ENCODE measurements around the gene NAALADL2. TPM values are rescaled to one million over a fixed set of nuclear protein-coding genes. Genes with fewer than 3 reads are reported as not detected.

The NAALADL2 gene
- total and polyA plus RNA-seq, 2 of the 4 experiments (the other 2 are of a cell fraction): 3.8 to 19.2 TPM

DNA sequence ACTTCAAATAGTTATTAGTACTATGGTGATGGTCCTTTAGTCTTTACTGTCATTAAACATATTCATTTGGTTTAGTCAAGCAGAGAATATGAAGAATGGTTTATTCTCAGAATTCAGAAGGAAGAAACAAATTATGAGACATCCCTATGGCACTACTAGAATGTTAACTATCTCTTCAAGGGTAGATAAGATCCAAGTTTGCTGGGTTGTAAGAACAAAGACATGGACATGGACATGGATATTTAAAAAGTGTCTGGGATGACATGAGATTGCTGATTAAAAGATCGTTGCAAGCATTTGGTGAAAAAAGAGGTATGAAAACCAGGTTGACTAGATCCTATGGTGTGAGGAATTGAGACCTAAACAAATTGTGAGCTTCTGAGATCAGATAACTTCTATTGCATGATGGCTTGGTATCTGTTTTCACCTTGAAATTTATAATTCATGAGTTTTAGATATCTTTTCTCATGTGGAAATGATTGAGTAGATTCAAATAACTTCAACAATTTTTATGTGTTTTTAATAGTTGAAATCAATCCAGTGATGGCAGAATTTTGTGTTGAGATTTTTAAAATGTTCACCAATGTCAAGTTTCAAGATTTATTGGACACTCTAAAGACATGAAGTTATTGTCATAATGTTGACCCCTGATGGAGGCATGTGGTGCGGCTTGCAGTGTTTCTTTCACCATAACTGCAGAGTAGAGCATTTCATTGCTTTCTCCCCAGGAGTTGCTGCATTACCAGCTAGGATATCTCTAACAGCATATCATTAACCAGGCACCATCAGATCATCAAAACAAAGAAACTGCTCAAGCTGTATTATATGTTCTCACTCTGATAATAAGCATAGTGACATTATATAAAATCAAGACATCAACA is 72.6 kb downstream of the NAALADL2 start:
- ATAC-seq (ENCODE audit: low read depth) (peak; percentile 83), DNase-seq (peak; percentile 40)
- Histone ChIP-seq H2BK15ac (ENCODE audit: low read depth, low read length) (peak overlapping the region; percentile 87; the same call in 2 of the 3 replicates), H2AFZ (replicated peaks; ENCODE audit: low read length, poor library complexity) (no peak overlapping the region), H2BK120ac (ENCODE audit: low read depth, low read length) (peak overlapping the region; percentile 86), H3K27me3 (ENCODE audit: control insufficient read depth, insufficient read depth, low read length) (no peaks in the 10 kb centered on the region), H2AK9ac (replicated peaks; ENCODE audit: low read depth, low read length, poor library complexity) (no peak overlapping the region), H4K8ac (ENCODE audit: low read depth in 2 of 2, low read length in 2 of 2) (peak overlapping the region; percentile 59 to 89; a peak in 3 of 4 replicates), H3K56ac (ENCODE audit: extremely low read depth, insufficient read depth, low read length) (peak overlapping the region; percentile 22; the same call in 1 of the 2 replicates), H4K91ac (ENCODE audit: insufficient read depth, low read depth, low read length) (peak overlapping the region; percentile 92), H3K9ac (ENCODE audit: low read depth, low read length) (no peak overlapping the region), H3K18ac (ENCODE audit: low read depth, low read length) (peak overlapping the region; percentile 99; the same call in 1 of the 2 replicates), H3K79me1 (ENCODE audit: low read depth in 1 of 2, low read length in 2 of 2) (no peaks in the 10 kb centered on the region), H2BK5ac (ENCODE audit: low read depth, low read length, poor library complexity, severe bottlenecking) (peak overlapping the region; percentile 97), H3K27ac (ENCODE audit: insufficient read depth, low read length) (no peak overlapping the region), H2AK5ac (ENCODE audit: low read depth, low read length) (peak overlapping the region; percentile 37; the same call in 1 of the 2 replicates), H3K9me3 (ENCODE audit: control insufficient read depth, insufficient read depth, low read length) (no peaks in the 10 kb centered on the region), H4K20me1 (ENCODE audit: insufficient read depth, low read length) (no peaks in the 10 kb centered on the region), H3K36me3 (ENCODE audit: control insufficient read depth, insufficient read depth, low read length) (no peaks in the 10 kb centered on the region), H3K9me1 (ENCODE audit: insufficient read depth, low read length) (no peaks in the 10 kb centered on the region), H4K5ac (ENCODE audit: low read depth, low read length) (peak overlapping the region; percentile 98; the same call in 1 of the 2 replicates), H3K14ac (replicated peaks; ENCODE audit: low read depth, low read length) (peak overlapping the region; percentile 75), H3K23ac (ENCODE audit: low read depth, low read length) (peak overlapping the region; percentile 86; the same call in 1 of the 2 replicates), H3K4me1 (ENCODE audit: control insufficient read depth, insufficient read depth, low read length) (peaks cover 4% of the 10 kb centered on the region; the same call in 1 of the 2 replicates), H3K4me3 (ENCODE audit: insufficient read depth, low read depth, low read length) (no peak overlapping the region), H2BK20ac (ENCODE audit: low read depth, low read length) (peak overlapping the region; percentile 89), H3K4ac (ENCODE audit: low read depth, low read length) (peak overlapping the region; percentile 81), H3K4me2 (ENCODE audit: low read depth, low read length) (peak overlapping the region; percentile 58; the same call in 1 of the 2 replicates)
- in situ Hi-C loops (cut with MboI; ENCODE audit: low sequenced_read_pairs) (no loop called here), intact Hi-C loops (cut with micrococcal nuclease) (no loop called here), dilution Hi-C loops (cut with HindIII; ENCODE audit: low sequenced_read_pairs, unreplicated experiment) (no loop called here)
- ChIA-PET CTCF (no interaction called here), POLR2A (ENCODE audit: unreplicated experiment) (no interaction called here)
- TF ChIP-seq RCOR1 (IDR thresholded peaks at IDR 0.05; ENCODE audit: insufficient replicate concordance, low read length) (no peak), RAD21 (IDR thresholded peaks at IDR 0.05; ENCODE audit: low read length) (no peak), MAZ (IDR thresholded peaks at IDR 0.05; ENCODE audit: borderline replicate concordance, low read depth, low read length) (no peak), MAFK (IDR thresholded peaks at IDR 0.05; ENCODE audit: low read depth, low read length) (no peak), CHD1 (IDR thresholded peaks at IDR 0.05; ENCODE audit: low read depth, low read length) (no peak), BHLHE40 (IDR thresholded peaks at IDR 0.05; ENCODE audit: low read depth, low read length) (no peak)
- TF ChIP-seq, protein P1, sequence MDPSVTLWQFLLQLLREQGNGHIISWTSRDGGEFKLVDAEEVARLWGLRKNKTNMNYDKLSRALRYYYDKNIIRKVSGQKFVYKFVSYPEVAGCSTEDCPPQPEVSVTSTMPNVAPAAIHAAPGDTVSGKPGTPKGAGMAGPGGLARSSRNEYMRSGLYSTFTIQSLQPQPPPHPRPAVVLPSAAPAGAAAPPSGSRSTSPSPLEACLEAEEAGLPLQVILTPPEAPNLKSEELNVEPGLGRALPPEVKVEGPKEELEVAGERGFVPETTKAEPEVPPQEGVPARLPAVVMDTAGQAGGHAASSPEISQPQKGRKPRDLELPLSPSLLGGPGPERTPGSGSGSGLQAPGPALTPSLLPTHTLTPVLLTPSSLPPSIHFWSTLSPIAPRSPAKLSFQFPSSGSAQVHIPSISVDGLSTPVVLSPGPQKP (IDR thresholded peaks at IDR 0.05; ENCODE audit: borderline replicate concordance, low read depth, low read length): no peak
- TF ChIP-seq, protein P2, sequence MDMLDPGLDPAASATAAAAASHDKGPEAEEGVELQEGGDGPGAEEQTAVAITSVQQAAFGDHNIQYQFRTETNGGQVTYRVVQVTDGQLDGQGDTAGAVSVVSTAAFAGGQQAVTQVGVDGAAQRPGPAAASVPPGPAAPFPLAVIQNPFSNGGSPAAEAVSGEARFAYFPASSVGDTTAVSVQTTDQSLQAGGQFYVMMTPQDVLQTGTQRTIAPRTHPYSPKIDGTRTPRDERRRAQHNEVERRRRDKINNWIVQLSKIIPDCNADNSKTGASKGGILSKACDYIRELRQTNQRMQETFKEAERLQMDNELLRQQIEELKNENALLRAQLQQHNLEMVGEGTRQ (IDR thresholded peaks at IDR 0.05; ENCODE audit: low read depth, low read length): no peak
- WGBS, 2 experiments (ENCODE audit: extremely low coverage in 2 of 2, insufficient read length in 1 of 2): 43% methylated on average over 1 of the region's 2 CpGs; no CpG with 5 or more reads in 1 of the 2 experiments
- no TSS peak for BruUV-seq (replicated peaks)

All from IMR-90 (cell line).